Hepatic stellate cell (primary cell): ENCODE measurements around the gene GIT2.
A peak's percentile ranks its signal among the peaks of the same experiment; 100 is the strongest.
"Not testable (repeated sequence)": the region's sequence is repeated elsewhere in the genome, so short reads cannot be mapped to it uniquely, and the experiment has no call there.

ENCODE experiments used
- DNase-seq: peaks from one replicate; pipeline ENCODE4 v3.0.0; 2011; ENCODE audit warnings: low spot score

The GIT2 gene

DNA sequence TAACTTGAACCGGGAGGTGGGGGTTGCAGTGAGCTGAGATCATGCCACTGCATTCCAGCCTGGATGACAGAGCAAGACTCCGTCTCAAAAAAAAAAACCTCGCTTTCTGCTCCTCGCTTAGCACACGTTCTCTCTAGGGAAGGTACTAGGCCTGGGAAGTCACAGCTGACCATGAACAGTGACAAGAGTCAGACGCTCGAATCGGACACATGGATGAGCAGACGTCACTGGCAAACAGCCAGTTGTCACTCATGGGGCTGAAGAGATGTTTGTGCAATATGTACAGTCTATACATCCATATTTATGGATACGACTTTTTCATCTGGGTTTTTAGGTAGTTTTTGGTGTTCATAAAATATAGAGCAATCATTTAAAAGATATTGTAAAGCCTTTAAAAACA, 76.7 kb downstream of the GIT2 start:
- DNase-seq: no peak

DNA sequence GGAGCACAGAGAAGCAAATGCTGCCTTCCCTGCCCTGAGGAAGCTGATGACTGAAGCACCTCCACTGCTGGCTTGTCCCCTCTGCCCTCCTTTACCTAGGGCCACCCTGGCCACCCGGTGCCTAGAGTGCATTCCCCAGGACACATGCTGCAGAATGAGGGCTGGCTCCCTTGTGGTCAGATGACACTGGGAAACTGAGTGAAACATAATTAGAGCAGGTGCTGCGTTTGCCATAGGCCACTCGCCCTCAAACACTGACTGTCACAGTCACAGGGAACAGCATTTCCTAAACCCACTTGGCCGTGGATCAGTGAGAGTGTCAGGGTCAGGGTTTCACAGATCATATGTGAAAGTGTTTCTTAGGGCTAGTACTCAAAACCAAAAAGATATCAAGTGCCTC, 80.1 kb downstream of the GIT2 start:
- DNase-seq: no peak

DNA sequence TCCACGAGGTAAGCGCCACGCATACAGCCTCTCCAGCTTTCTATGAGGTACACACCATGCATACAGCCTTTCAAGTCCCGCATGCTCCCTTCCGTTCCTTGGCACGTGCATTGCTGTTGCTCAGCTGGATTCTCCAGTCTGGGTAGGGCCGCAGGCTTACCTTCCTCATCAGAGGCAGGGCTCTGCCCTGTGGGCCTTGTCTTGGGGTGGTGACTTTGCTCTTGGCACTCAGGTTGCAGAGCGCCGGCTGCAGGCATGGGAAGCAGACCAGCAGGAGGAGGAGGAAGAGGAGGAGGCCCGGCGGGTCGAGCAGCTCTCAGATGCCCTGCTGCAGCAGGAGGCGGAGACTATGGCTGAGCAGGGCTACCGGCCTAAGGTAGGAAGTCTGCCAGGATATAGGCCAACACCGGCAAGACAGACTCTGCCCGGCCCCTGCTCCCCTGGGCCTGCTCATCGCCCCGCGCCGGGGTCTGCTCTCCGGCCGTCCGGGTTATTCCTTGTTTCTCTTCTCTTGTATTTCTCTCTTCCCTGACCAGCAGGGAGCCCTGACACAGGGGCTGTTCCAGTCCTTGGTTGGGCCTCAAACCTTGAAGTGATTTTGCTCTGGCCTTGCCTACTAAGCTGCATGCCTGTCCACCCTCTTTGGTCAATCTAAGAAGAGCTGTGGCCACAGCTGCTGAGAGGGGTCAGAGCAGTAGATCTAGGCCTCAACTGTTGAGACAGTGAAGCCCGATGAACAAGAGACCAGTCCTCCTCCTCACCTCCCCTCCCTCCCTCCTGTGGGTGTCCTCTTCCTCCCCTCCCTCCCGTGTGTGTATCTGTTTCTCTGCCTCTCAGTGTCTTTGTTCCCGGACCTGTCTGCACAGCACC, 80.8 kb downstream of the GIT2 start:
- DNase-seq: no peak

DNA sequence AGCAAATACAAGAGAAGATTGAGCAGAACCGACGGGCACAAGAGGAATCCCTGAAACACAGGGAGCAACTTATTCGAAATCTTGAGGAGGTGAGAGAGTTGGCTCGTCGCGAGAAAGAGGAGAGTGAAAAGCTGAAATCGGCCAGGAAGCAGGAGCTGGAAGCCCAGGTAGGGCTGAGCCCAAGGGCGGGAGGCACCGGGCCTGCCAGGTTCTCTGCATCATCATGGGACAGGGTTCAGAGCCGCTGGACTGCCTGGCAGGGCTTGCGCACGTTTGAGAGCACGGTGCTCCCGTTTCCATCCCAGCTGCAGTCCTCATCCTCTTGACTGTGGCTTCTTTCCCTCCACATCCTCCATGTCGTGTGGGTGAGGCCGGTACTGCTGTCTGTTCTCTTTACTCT, 81.7 kb downstream of the GIT2 start:
- no peak for DNase-seq

GRCh38 chr12:109912855-109913321, 83.3 kb downstream of the GIT2 start:
- no peak for DNase-seq

DNA sequence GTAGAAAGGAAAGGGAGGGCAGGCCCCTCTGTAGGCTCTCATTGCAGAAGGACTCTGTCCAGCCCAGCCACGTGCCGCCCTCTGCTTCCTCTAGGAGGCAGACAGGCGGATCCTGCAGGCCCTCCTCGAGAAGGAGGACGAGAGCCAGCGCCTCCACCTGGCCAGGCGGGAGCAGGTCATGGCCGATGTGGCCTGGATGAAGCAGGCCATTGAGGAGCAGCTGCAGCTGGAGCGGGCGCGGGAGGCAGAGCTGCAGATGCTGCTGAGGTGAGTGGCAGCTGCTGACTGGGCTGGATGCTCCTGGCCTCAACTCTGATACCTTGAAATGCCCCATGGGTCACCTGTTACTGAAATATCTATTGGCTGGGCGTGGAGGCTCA, 85.2 kb downstream of the GIT2 start:
- DNase-seq: peak; percentile 57

DNA sequence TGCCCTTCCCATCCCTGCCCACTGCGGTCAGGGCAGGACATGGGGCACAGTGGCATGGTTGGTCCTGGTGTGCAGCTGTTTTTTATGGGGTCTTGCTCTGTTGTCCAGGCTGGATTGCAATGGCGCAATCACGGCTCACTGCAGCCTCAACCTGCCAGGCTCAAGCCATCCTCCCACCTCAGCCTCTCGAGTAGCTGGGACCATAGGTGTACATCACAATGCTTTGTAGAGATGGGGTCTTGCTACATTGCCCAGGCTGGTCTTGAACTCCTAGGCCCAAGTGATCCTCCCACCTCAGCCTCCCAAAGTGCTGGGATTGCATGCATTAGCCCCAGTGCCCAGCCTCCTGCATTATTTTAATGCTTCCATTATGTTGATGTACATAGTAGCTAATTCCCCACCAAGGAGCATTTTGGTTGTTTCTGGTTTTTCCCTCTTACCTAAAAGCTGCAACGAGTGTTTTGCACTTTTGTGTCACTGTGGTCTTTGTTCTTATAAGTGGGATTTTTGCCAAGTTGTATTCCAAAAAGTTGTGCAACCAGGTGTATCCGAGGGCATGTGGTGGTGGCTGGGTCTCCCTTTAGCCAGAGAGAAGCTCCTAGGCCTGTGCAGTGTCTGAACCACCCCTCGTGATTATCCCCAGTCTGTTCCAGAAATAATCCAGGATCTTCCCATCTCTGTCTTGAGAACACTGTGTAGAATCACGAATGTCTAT, 85.8 kb downstream of the GIT2 start:
- no peak for DNase-seq

DNA sequence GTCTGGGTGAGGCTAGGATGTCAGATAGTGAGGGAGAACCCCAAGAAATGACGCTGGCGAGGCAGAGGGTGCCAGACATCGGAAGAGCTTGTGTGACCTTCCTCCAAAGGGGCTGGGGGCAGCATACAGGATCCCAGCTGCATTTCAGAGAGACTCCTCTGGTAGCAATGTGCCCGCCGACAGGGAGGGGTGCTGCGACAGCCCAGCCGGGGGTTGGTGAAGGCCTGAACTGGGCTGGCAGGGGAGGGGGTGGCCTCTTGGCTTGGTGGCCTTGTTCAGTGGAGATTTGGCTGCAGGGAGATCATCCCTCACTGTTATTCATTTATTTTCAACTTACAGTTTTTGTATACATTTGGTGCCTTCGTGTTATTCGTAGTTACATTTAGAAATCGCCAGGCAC, 90.9 kb downstream of the GIT2 start:
- no peak for DNase-seq

- DNase-seq: no peak
Measured at GRCh38 chr12:109902891-109903418, 93.2 kb downstream of the GIT2 start.

DNA sequence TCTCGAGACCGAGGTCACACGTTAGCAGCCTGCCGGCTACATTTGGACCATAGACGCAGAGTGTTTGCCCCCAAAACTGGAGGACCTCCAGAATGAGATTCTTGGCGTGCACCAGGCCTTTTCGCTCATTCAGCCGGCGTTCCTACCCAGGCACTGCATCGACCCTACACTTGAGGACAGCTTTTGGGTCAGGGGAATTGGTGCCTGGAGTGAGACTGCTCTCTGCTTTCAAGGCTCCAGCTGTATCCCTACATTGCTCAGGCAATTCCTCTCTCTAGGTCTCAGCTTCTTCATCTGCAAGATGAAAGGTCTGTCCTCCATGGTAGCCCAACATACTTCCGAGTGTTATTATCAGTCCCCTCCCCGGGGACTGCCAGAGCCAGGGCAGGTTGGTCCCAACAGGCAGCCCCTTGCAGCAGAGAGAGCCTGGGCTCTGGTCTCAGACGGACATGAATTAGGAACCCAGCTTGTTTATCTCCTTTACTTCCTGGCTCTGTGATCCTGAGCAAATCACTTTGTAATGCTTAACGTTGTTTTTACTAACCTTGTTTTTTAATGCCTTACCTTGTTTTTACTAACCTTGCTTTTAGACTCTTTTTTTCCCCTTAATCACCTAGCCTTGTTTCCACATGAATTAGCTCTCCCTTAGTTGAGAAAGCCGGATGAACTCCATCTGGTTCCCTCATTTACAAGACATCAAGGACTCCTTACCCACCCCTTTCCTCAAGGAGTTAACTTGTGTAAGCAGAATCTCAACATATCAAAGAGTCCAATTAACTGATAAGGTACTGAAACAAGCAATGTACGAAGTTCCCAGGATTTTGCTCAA, 95.2 kb downstream of the GIT2 start:
- peak; percentile 60 for DNase-seq

DNA sequence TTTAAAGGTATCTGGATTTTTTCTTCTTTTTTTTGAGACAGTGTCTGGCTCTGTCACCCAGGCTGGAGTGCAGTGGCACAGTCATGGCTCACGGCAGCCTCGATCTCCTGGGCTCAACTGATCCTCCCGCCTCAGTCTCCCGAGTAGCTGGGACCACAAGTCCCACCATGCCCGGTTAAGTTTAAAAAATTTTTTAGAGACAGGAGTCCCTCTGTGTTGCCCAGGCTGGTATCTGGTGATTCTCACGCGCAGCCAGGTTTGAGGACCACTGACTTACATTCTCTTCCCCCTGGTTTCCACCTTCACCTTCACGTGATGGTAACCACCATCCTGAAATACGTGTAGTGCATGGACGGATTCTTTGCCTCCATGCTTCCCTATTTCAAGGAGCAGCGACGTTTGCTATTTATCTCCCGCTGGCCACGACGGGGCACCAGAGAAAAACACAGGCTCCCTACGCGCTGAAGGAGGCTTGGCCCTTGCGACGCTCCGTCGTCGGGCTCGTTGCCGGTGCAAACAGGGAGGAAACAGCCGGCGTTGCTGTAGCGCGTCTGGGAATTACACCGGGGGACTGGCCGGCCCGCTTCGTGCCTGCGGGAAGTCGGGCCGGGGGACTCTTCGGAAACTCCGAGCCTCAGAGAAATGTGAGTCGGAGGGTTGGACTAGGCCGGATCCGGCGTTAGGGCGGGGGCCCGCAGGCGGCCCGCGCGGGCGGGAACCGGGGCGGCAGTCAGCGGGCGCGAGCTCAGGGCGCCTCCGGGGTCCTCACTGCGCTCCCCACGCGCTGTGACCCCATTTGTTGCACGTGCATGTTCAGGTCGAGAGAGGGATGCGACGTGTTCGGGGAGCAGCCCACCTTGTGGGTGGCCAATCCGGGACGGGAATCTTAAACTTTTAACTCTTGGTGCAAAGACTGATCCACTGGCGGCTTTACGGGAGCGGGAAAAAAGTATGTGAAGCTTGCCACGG, 96.1 kb downstream of the GIT2 start, which contains the start of gene TCHP:
Gene TCHP, plus strand, starts transcription at position 492 of the 969 bp plus-strand sequence. CDS start 2,753 bp downstream, outside the sequence.
- peak; percentile 93 for DNase-seq

GRCh38 chr12:109899345-109899744, 96.8 kb downstream of the GIT2 start:
- DNase-seq: not testable (repeated sequence)

GRCh38 chr12:109897029-109897428, 99.1 kb downstream of the GIT2 start:
- no peak for DNase-seq

- DNase-seq: no peak
Measured at GRCh38 chr12:109896188-109896587, 100.0 kb downstream of the GIT2 start.

- DNase-seq: no peak
Measured at GRCh38 chr12:109894939-109895338, 101.2 kb downstream of the GIT2 start.

DNA sequence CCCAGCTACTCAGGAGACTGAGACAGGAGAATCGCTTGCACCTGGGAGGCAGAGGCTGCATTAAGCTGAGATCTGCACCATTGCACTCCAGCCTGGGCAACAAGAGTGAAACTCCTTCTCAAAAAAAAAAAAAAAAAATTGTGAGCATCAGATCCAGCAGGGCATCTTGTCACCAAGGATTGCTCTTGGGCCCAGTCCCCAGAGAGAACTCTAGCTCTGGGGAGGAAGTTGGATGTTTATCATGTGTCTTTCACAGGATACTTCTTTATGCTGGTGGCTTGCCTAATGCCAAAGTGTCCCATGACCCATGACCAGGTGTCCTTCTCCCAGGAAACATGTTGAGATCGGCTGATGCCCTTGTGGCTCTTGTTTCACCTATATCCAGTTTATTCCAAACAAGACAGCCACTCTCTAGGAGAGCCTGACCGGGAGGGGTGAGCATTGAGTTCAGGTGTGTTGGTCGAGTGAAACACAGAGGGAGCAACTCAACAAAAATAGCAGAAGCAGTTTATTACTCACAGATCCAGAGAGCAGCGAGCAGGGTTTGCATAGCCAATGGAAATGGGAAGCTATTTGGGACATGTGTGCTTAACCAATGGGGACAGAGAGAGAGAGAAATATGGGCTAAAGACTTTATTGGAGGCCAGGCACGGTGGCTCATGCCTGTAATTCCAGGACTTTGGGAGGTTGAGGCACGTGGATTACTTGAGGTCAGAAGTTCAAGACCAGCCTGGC, 102.7 kb downstream of the GIT2 start:
- no peak for DNase-seq

- DNase-seq: no peak
Measured at GRCh38 chr12:109892748-109893147, 103.4 kb downstream of the GIT2 start.

- DNase-seq: no peak
Measured at GRCh38 chr12:109892165-109892715, 103.9 kb downstream of the GIT2 start.

GRCh38 chr12:109891731-109892130, 104.4 kb downstream of the GIT2 start:
- not testable (repeated sequence) for DNase-seq
